GM23338 (cell line): ENCODE measurements around the gene RCE1. TPM values are rescaled to one million over a fixed set of nuclear protein-coding genes. Genes with fewer than 3 reads are reported as not detected.

Experiments
- ATAC-seq: fragments of 200-7000 bp; cut with Tn5 transposase; 3 replicates; pipeline ENCODE4 v1.9.1; 2020
- DNase-seq: peaks from one replicate; pipeline ENCODE4 v3.0.0-alpha.2; 2015; ENCODE audit warnings: low spot score
- H2AFZ ChIP-seq: fragments of 200-600 bp; sonication (generic); 2 replicates; pipeline ENCODE4 v1.8.0; 2016; ENCODE audit warnings: antibody characterized with exemption, mild to moderate bottlenecking, moderate library complexity
- H3F3A ChIP-seq: fragments of 200-600 bp; sonication (generic); replicated peaks from 2 replicates; pipeline ENCODE4 v1.8.0; 2017; ENCODE audit warnings: antibody characterized with exemption, mixed run types, low read depth
- H3K27ac ChIP-seq: fragments of 200-600 bp; sonication (generic); 2 replicates; pipeline ENCODE4 v1.6.1; 2016; ENCODE audit warnings: low read depth
- H3K27me3 ChIP-seq: fragments of 200-600 bp; sonication (generic); 2 replicates; pipeline ENCODE4 v1.8.0; 2016; ENCODE audit warnings: mild to moderate bottlenecking, mixed run types, moderate library complexity; ENCODE audit not compliant: insufficient read depth
- H3K36me3 ChIP-seq: fragments of 200-600 bp; sonication (generic); 2 replicates; pipeline ENCODE4 v1.8.0; 2016; ENCODE audit warnings: mild to moderate bottlenecking; ENCODE audit not compliant: insufficient read depth
- H3K4me1 ChIP-seq: fragments of 200-600 bp; sonication (generic); 2 replicates; pipeline ENCODE4 v1.8.0; 2016; ENCODE audit warnings: mild to moderate bottlenecking, moderate library complexity; ENCODE audit not compliant: insufficient read depth
- H3K4me2 ChIP-seq: fragments of 200-600 bp; sonication (generic); 2 replicates; pipeline ENCODE4 v1.7.1; 2017; ENCODE audit warnings: mixed run types
- H3K4me3 ChIP-seq: fragments of 200-600 bp; sonication (generic); 2 replicates; pipeline ENCODE4 v1.6.1; 2016; ENCODE audit warnings: mixed run types
- H3K79me2 ChIP-seq: fragments of 200-600 bp; sonication (generic); replicated peaks from 2 replicates; pipeline ENCODE4 v1.8.0; 2017; ENCODE audit warnings: mild to moderate bottlenecking; ENCODE audit not compliant: insufficient read depth
- H3K9me2 ChIP-seq: fragments of 200-600 bp; sonication (generic); 2 replicates; pipeline ENCODE4 v1.8.0; 2017; ENCODE audit not compliant: insufficient read depth
- H4K20me1 ChIP-seq: fragments of 200-600 bp; sonication (generic); replicated peaks from 2 replicates; pipeline ENCODE4 v1.8.0; 2017; ENCODE audit warnings: mild to moderate bottlenecking; ENCODE audit not compliant: insufficient read depth
- H3K27ac Mint-ChIP-seq: 2 replicates; pipeline ENCODE4 v1.8.0; 2020; ENCODE audit warnings: inconsistent platforms, mild to moderate bottlenecking, moderate library complexity, mixed read lengths
- H3K27me3 Mint-ChIP-seq: 3 replicates; pipeline ENCODE4 v1.8.0; 2022; ENCODE audit warnings: low read depth, mild to moderate bottlenecking, moderate library complexity, mixed read lengths, inconsistent platforms; ENCODE audit not compliant: insufficient read depth, poor library complexity
- H3K36me3 Mint-ChIP-seq: 3 replicates; pipeline ENCODE4 v1.8.0; 2021; ENCODE audit warnings: low read depth, mild to moderate bottlenecking, inconsistent platforms, moderate library complexity, mixed read lengths
- H3K4me1 Mint-ChIP-seq: 3 replicates; pipeline ENCODE4 v1.8.0; 2020; ENCODE audit warnings: mild to moderate bottlenecking, inconsistent platforms, mixed read lengths
- H3K4me3 Mint-ChIP-seq: 3 replicates; pipeline ENCODE4 v1.8.0; 2021; ENCODE audit warnings: moderate library complexity, mild to moderate bottlenecking, inconsistent platforms, mixed read lengths
- H3K9me3 Mint-ChIP-seq: 3 replicates; pipeline ENCODE4 v1.8.0; 2020; ENCODE audit warnings: moderate library complexity, mild to moderate bottlenecking, inconsistent platforms, mixed read lengths
- EZH2 ChIP-seq: fragments of 200-600 bp; sonication (generic); IDR thresholded peaks from one replicate; pipeline ENCODE4 v1.8.0; 2017; ENCODE audit warnings: antibody characterized with exemption, mild to moderate bottlenecking, low read depth; ENCODE audit not compliant: unreplicated experiment
- EZH2phosphoT487 ChIP-seq: fragments of 200-600 bp; sonication (generic); IDR thresholded peaks from one replicate; pipeline ENCODE4 v1.8.1; 2018; ENCODE audit warnings: antibody characterized with exemption; ENCODE audit not compliant: unreplicated experiment
- JUNB ChIP-seq: IDR thresholded peaks from one replicate; pipeline ENCODE4 v1.6.1; 2016; ENCODE audit warnings: antibody characterized with exemption; ENCODE audit not compliant: unreplicated experiment
- POLR2AphosphoS5 ChIP-seq: IDR thresholded peaks from 2 replicates; pipeline ENCODE4 v1.6.1; 2016; ENCODE audit warnings: antibody characterized with exemption, low read depth
- STAT1 ChIP-seq: IDR thresholded peaks from one replicate; pipeline ENCODE4 v1.6.1; 2016; ENCODE audit warnings: antibody characterized with exemption; ENCODE audit not compliant: unreplicated experiment
- ZNF114 ChIP-seq: fragments of 250-450 bp; sonication (Bioruptor Pico); IDR thresholded peaks from 2 replicates; pipeline ENCODE4 v1.5.0; 2020; ENCODE audit warnings: mild to moderate bottlenecking, moderate library complexity
- ZNF331 ChIP-seq: fragments of 250-450 bp; sonication (Bioruptor Pico); IDR thresholded peaks from 2 replicates; pipeline ENCODE4 v1.5.0; 2020; ENCODE audit warnings: low read depth, mild to moderate bottlenecking, moderate library complexity
- polyA plus RNA-seq: library from polyadenylated mRNA; unstranded; fragments of >200 nt; fragmentation: Nextera tagmentation; extraction: Ambion mirVana; gene quantifications from 2 replicates; pipeline ENCODE4 v1.2.1, GENCODE V29; 2016
- total RNA-seq: library from RNA; depleted of rRNA; stranded (reverse); fragments of >200 nt; shearing (Covaris generic); gene quantifications from 2 replicates; pipeline ENCODE4 v1.2.3, GENCODE V29; 2014
- TF ChIP-seq, protein P1 (sequence below): IDR thresholded peaks from 2 replicates; pipeline ENCODE4 v1.6.1; 2016; ENCODE audit warnings: antibody characterized with exemption
- TF ChIP-seq, protein P2 (sequence below): fragments of 250-450 bp; sonication (Bioruptor Pico); IDR thresholded peaks from 2 replicates; pipeline ENCODE4 v1.5.0; 2020; ENCODE audit warnings: mild to moderate bottlenecking, moderate library complexity
- TF ChIP-seq, protein P3 (sequence below), 2 experiments: fragments of 200-600 bp in 1 of 2; sonication (generic) in 1 of 2; conservative IDR thresholded peaks; 2 replicates each; pipeline versions ENCODE4 v1.5.1 to v1.6.1; 2016 to 2017; ENCODE audit warnings: antibody characterized with exemption in 2 of 2, low read depth in 2 of 2, mild to moderate bottlenecking in 2 of 2, moderate library complexity in 1 of 2
- TF ChIP-seq, protein P4 (sequence below): IDR thresholded peaks from one replicate; pipeline ENCODE4 v1.6.1; 2018; ENCODE audit warnings: antibody characterized with exemption; ENCODE audit not compliant: unreplicated experiment

Gene RCE1
- total and polyA plus RNA-seq, 2 experiments from 2014 or later, result 27.8 to 55.1 TPM

DNA sequence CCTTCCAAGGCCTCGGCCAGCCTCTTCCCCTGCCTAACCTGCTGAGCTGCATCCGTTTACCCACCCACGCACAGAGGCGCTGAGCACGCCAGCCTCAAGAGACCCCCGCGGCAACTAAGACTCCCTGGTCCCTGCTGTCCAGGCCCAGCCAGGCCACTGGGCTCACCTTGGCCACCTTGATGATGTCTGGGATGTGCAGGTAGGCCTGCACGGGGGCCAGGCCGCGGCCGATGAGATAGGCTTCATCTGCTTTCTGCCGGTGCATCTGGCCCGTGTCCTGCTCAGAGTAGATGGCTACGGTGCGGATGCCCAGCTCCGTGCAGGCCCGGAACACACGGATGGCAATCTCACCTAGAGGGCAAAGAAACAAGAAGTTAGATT lies 28.3 kb downstream of the RCE1 start:
- no peak overlapping the region for H3K4me3 ChIP-seq
- Mint-ChIP-seq H3K9me3 (no peaks in the 10 kb centered on the region; the same call in 2 of the 3 replicates), H3K27me3 (peaks cover 14% of the 10 kb centered on the region), H3K4me1 (peaks cover 15% of the 10 kb centered on the region), H3K36me3 (peaks cover 3% of the 10 kb centered on the region; the same call in 1 of the 3 replicates), H3K27ac (no peak overlapping the region), H3K4me3 (no peak overlapping the region)
- no peaks in the 10 kb centered on the region for H3K79me2 ChIP-seq
- H4K20me1 ChIP-seq, result no peaks in the 10 kb centered on the region
- no peak overlapping the region for H3K4me2 ChIP-seq
- H2AFZ ChIP-seq, result no peak overlapping the region
- no peaks in the 10 kb centered on the region for H3F3A ChIP-seq
- H3K9me2 ChIP-seq, result no peaks in the 10 kb centered on the region
- H3K27ac ChIP-seq, result no peak overlapping the region
- H3K4me1 ChIP-seq, result no peaks in the 10 kb centered on the region
- H3K27me3 ChIP-seq, result no peaks in the 10 kb centered on the region
- DNase-seq (no peak), ATAC-seq (no peak)
- TF ChIP-seq EZH2phosphoT487 (no peak), EZH2 (no peak), ZNF114 (CRISPR knock-in tag) (no peak), JUNB (no peak), ZNF331 (CRISPR knock-in tag) (no peak), STAT1 (no peak), POLR2AphosphoS5 (no peak)
- TF ChIP-seq, protein P1, sequence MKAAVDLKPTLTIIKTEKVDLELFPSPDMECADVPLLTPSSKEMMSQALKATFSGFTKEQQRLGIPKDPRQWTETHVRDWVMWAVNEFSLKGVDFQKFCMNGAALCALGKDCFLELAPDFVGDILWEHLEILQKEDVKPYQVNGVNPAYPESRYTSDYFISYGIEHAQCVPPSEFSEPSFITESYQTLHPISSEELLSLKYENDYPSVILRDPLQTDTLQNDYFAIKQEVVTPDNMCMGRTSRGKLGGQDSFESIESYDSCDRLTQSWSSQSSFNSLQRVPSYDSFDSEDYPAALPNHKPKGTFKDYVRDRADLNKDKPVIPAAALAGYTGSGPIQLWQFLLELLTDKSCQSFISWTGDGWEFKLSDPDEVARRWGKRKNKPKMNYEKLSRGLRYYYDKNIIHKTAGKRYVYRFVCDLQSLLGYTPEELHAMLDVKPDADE, result no peak
- TF ChIP-seq, protein P2, sequence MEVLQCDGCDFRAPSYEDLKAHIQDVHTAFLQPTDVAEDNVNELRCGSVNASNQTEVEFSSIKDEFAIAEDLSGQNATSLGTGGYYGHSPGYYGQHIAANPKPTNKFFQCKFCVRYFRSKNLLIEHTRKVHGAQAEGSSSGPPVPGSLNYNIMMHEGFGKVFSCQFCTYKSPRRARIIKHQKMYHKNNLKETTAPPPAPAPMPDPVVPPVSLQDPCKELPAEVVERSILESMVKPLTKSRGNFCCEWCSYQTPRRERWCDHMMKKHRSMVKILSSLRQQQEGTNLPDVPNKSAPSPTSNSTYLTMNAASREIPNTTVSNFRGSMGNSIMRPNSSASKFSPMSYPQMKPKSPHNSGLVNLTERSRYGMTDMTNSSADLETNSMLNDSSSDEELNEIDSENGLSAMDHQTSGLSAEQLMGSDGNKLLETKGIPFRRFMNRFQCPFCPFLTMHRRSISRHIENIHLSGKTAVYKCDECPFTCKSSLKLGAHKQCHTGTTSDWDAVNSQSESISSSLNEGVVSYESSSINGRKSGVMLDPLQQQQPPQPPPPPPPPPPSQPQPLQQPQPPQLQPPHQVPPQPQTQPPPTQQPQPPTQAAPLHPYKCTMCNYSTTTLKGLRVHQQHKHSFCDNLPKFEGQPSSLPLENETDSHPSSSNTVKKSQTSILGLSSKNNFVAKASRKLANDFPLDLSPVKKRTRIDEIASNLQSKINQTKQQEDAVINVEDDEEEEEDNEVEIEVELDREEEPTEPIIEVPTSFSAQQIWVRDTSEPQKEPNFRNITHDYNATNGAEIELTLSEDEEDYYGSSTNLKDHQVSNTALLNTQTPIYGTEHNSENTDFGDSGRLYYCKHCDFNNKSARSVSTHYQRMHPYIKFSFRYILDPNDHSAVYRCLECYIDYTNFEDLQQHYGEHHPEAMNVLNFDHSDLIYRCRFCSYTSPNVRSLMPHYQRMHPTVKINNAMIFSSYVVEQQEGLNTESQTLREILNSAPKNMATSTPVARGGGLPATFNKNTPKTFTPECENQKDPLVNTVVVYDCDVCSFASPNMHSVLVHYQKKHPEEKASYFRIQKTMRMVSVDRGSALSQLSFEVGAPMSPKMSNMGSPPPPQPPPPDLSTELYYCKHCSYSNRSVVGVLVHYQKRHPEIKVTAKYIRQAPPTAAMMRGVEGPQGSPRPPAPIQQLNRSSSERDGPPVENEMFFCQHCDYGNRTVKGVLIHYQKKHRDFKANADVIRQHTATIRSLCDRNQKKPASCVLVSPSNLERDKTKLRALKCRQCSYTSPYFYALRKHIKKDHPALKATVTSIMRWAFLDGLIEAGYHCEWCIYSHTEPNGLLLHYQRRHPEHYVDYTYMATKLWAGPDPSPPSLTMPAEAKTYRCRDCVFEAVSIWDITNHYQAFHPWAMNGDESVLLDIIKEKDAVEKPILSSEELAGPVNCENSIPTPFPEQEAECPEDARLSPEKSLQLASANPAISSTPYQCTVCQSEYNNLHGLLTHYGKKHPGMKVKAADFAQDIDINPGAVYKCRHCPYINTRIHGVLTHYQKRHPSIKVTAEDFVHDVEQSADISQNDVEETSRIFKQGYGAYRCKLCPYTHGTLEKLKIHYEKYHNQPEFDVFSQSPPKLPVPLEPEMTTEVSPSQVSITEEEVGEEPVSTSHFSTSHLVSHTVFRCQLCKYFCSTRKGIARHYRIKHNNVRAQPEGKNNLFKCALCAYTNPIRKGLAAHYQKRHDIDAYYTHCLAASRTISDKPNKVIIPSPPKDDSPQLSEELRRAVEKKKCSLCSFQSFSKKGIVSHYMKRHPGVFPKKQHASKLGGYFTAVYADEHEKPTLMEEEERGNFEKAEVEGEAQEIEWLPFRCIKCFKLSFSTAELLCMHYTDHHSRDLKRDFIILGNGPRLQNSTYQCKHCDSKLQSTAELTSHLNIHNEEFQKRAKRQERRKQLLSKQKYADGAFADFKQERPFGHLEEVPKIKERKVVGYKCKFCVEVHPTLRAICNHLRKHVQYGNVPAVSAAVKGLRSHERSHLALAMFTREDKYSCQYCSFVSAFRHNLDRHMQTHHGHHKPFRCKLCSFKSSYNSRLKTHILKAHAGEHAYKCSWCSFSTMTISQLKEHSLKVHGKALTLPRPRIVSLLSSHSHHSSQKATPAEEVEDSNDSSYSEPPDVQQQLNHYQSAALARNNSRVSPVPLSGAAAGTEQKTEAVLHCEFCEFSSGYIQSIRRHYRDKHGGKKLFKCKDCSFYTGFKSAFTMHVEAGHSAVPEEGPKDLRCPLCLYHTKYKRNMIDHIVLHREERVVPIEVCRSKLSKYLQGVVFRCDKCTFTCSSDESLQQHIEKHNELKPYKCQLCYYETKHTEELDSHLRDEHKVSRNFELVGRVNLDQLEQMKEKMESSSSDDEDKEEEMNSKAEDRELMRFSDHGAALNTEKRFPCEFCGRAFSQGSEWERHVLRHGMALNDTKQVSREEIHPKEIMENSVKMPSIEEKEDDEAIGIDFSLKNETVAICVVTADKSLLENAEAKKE (CRISPR knock-in tag), result no peak
- TF ChIP-seq, protein P3, sequence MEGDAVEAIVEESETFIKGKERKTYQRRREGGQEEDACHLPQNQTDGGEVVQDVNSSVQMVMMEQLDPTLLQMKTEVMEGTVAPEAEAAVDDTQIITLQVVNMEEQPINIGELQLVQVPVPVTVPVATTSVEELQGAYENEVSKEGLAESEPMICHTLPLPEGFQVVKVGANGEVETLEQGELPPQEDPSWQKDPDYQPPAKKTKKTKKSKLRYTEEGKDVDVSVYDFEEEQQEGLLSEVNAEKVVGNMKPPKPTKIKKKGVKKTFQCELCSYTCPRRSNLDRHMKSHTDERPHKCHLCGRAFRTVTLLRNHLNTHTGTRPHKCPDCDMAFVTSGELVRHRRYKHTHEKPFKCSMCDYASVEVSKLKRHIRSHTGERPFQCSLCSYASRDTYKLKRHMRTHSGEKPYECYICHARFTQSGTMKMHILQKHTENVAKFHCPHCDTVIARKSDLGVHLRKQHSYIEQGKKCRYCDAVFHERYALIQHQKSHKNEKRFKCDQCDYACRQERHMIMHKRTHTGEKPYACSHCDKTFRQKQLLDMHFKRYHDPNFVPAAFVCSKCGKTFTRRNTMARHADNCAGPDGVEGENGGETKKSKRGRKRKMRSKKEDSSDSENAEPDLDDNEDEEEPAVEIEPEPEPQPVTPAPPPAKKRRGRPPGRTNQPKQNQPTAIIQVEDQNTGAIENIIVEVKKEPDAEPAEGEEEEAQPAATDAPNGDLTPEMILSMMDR (conservative IDR thresholded peaks at IDR 0.05; ENCODE audit: low read depth in 2 of 2), result no peak
- TF ChIP-seq, protein P4, sequence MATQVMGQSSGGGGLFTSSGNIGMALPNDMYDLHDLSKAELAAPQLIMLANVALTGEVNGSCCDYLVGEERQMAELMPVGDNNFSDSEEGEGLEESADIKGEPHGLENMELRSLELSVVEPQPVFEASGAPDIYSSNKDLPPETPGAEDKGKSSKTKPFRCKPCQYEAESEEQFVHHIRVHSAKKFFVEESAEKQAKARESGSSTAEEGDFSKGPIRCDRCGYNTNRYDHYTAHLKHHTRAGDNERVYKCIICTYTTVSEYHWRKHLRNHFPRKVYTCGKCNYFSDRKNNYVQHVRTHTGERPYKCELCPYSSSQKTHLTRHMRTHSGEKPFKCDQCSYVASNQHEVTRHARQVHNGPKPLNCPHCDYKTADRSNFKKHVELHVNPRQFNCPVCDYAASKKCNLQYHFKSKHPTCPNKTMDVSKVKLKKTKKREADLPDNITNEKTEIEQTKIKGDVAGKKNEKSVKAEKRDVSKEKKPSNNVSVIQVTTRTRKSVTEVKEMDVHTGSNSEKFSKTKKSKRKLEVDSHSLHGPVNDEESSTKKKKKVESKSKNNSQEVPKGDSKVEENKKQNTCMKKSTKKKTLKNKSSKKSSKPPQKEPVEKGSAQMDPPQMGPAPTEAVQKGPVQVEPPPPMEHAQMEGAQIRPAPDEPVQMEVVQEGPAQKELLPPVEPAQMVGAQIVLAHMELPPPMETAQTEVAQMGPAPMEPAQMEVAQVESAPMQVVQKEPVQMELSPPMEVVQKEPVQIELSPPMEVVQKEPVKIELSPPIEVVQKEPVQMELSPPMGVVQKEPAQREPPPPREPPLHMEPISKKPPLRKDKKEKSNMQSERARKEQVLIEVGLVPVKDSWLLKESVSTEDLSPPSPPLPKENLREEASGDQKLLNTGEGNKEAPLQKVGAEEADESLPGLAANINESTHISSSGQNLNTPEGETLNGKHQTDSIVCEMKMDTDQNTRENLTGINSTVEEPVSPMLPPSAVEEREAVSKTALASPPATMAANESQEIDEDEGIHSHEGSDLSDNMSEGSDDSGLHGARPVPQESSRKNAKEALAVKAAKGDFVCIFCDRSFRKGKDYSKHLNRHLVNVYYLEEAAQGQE, result no peak
- H3K36me3 ChIP-seq, result no peaks in the 10 kb centered on the region
